Measurements from ENCODE around the gene PRCC.

DNA sequence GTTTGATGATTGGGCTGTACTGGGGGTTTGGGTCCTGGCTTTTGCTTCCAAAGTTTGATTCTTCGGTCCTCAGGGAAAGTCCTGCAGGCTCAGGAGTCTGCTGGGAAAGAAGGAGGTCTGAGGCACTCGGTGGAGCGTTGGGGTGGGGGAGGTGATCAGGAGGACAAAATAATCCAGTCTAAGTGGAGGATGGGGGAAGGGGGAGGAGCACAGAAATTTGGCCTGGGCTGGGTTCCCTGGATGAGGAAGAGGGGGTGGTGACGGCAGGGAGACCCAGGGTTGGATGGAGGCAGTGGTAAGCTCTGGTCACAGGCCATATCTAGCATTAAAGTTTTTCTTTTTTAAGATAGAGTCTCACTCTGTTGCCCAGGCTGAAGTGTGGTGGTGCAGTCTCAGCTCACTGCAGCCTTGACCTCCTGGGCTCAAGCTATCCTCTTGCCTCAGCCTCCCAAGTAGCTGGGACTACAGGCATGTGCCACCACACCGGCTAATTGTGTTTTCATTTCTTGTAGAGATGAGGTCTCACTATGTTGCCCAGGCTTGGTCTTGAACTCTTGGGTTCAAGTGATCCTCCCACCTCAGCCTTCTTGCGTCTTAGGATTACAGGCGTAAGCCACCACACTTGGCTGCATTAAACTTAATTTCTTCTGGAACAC is 42.5 kb downstream of the PRCC start:
- TF ChIP-seq, protein P1, sequence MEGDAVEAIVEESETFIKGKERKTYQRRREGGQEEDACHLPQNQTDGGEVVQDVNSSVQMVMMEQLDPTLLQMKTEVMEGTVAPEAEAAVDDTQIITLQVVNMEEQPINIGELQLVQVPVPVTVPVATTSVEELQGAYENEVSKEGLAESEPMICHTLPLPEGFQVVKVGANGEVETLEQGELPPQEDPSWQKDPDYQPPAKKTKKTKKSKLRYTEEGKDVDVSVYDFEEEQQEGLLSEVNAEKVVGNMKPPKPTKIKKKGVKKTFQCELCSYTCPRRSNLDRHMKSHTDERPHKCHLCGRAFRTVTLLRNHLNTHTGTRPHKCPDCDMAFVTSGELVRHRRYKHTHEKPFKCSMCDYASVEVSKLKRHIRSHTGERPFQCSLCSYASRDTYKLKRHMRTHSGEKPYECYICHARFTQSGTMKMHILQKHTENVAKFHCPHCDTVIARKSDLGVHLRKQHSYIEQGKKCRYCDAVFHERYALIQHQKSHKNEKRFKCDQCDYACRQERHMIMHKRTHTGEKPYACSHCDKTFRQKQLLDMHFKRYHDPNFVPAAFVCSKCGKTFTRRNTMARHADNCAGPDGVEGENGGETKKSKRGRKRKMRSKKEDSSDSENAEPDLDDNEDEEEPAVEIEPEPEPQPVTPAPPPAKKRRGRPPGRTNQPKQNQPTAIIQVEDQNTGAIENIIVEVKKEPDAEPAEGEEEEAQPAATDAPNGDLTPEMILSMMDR (IDR thresholded peaks at IDR 0.05) = no peak
- no peak for TF ChIP-seq POLR2A (IDR thresholded peaks at IDR 0.05)

Measured in adrenal gland (tissue), 5 donors.